Superior temporal gyrus (tissue), 1 donor: Measurements from ENCODE around the gene CD79A.
"Not testable (repeated sequence)": the region's sequence is repeated elsewhere in the genome, so short reads cannot be mapped to it uniquely, and the experiment has no call there.

Source experiments
- DNase-seq: peaks from one replicate; pipeline ENCODE4 v3.0.0-alpha.2; 2016; ENCODE audit errors: extremely low spot score

CD79A gene

GRCh38 chr19:41863209-41863931 lies 13.7 kb upstream of the CD79A start:
- no peak for DNase-seq

- DNase-seq: no peak
Measured at GRCh38 chr19:41864374-41864773, 12.7 kb upstream of the CD79A start.

DNA sequence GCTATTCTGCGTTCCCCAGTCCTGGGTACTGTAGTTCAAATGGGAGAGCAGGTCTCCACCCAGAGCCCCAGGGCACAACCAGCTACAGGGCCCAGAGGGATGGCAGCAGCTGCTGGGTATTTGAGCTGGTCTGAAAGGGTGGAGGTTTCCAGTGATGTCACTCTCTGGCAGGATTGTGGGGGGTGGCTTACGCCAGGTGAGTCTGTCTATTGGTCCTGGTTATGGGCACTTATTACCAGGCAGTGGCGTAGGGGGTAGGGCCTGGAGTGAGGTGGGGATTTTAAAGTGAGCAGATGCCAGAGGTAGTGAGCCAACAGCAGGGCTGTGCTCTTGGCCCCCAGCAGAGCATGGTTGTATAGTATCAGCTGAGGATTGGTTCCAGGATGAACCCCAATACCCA lies 10.8 kb upstream of the CD79A start:
- DNase-seq: no peak

- no peak for DNase-seq
Measured at GRCh38 chr19:41868120-41868988, 8.7 kb upstream of the CD79A start.

- DNase-seq: no peak
Measured at GRCh38 chr19:41868989-41869300, 8.1 kb upstream of the CD79A start.

DNA sequence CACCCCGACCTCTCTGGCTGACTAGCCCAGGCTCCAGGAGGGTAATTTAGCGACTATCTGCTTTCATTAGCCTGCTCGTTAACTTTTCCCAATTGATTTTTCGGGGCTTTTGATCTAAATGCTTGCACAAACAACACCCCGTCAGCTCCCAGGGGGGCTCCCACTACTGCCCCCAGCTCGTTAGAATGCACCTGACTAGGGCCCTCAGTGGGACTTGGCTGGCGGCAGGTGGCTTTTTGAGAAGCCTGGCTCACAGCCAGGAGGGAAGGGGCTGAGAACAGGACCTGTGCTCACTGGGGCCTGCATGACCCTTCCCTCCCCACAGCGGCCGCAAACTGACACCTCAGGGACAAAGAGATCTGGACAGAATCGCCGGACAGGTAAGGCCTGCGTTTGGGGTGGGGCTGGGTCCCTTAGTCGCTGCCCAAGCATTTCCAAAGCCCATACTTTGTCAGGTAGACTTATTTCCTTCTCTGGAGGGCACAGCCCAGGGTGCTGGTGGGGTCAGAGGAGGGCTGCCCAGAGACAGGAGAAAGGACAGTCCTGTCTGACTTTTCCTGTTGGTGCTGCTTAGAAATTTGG lies 7.6 kb upstream of the CD79A start:
- no peak for DNase-seq

GRCh38 chr19:41870401-41870873 lies 6.6 kb upstream of the CD79A start:
- DNase-seq: no peak

- DNase-seq: no peak
Measured at GRCh38 chr19:41871573-41872383, 5.3 kb upstream of the CD79A start.

GRCh38 chr19:41872384-41872774 lies 4.7 kb upstream of the CD79A start:
- no peak for DNase-seq

DNA sequence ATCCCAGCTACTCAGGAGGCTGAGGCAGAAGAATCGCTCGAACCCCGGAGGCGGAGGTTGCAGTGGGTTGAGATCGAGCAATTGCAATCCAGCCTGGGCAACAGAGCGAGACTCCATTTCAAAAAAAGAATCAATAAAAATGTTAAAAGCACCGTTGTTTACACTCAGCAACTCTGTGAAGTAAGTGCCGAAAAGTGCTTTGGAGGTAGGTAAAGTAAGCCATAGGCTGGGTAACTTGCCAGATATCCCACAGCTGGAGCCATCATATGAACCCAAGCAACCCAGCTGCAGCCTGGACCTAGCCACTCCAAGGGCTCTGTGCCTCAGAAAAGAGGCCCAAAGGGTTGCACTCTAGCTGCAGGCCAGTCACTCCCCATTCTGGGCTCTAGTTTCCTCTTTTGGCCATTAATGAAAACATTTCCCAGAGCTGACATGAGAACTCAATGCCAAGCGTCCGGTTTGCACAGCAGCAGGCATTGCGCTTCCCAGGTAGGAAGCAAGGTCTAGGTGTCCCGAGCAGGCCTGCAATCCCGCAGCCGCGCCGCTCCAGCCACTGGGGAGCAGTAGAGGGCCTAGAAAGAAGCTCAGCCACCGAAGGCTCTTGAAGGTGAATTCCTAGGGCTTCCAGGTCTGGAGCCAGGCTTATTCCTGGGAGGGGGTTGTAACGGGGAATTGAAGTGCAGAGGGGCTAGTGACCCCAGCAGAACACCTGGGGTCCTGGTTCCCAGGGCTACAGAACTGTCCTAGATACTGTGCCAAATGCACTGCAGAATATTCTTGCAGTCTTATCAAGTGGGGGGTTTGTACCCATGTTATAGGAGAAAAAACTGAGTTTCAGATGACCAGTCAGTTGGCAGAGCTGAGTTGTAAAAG lies 4.1 kb upstream of the CD79A start:
- DNase-seq: peak; percentile 70

DNA sequence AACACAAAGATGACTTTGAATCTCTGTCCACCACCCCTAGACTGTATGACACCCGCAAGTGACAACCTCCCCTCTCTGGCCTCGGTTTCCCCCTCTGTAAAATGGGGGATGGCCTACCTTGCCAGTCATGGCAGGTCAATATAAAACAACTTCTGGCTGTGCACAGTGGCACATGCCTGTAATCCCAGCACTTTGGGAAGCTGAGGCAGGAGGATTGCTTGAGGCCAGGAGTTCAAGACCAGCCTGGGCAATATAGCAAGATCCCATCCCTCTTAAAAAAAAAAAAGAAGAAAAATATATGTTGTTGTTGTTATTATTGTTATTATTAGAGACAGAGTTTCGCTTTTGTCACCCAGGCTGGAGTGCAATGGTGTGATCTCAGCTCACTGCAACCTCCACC lies 1.1 kb upstream of the CD79A start:
- not testable (repeated sequence) for DNase-seq

GRCh38 chr19:41877916-41878905 lies 1.1 kb downstream of the CD79A start:
- DNase-seq: no peak

DNA sequence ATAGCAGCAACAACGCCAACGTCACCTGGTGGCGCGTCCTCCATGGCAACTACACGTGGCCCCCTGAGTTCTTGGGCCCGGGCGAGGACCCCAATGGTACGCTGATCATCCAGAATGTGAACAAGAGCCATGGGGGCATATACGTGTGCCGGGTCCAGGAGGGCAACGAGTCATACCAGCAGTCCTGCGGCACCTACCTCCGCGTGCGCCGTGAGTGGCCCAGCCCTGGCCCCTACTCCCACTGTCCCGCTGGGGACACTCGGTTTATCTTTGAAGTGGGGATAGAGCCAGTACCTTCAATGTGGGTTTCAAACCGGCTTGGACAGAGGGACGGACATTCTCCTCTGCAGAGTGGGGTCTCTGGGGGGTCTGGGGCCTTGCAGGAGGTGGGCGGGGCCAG lies 2.0 kb downstream of the CD79A start:
- DNase-seq: no peak

DNA sequence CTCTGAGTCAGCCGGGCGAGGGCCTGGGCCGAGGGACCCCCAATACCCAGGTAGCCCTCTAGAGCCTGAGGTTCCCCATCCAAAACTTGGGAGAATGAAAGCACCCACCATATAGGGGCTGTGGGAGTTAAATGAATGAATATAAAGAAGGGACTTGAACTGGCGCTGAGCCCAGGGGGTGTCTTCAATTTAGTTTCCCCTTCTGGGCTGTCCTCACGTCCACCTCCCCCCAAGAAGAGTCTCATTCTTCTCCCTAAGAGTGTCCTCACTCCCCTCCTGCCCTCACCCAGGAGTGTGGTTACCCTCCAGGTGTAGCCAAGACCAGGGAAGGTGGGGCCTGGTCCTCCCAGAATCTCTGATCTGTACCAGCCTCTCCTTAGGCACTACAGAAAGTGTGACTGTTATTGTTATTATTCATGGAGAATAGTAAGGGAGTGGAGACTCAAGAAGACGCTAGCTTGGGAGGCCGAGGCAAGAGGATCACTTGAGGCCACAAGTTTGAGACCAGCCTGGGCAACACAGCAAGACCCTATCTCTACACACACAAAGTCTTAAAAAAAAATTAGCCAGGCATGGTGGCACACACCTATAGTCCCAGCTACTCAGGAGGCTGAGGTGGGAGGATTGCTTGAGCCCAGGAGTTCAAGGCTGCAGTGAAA lies 2.7 kb downstream of the CD79A start:
- DNase-seq: no peak

DNA sequence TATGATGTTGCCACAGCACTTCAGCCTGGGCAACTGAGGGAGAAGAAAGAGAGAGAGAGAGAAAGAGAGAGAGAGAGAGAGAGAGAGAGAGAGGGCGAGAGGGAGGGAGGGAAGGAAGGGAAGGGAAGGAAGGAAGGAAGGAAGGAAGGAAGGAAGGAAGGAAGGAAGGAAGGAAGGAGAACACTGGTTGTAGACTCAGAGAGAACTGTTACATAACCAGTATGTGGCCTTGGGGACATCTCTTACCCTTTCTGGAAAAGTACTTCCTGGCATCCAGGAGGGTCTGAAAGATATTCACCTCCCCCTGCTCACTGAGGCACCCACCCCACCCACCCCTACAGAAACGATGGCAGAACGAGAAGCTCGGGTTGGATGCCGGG lies 3.2 kb downstream of the CD79A start:
- DNase-seq: no peak

DNA sequence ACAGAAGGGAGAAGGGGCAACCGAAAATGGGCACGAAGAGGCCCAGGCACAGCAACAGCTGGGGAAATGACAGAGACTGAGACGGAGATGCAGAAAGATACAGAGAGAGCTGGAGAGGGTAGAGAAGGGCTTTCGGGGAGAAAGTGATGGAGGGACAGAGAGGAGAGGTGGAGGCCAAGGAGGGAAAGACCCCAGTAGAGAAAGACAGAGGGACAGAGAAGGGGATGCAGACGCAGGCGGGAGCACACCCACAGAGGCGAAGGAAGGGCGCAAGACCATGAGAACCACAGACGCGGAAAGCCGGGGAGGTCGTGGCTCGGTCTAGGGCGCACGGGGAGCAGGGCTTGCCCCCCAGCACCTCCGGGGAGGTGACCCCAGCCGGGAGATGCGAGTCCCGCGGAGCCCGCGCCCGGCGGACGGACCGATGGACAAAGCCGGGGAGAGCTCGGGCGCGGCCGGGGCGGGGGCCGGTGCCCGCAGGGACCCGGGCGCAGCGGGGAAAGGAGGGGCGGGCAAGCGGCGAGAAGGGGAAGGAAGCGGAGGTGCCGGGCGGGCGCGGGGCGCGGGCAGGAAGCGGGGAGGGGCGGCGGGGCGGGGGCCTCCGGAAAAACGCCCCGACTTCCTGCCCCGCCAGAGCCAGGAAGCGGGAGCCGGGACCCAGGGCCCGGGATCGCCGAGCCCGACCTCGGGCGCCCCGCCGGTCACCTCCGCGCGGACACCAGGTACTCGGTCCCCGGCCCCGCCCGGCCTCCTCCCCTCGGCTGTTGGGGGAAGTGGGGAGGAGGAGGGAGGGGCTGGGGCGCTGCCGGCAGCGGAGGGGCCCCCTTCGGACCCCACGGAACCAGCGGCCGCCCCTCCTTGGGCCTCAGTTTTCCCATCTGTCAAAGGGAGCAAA lies 5.7 kb downstream of the CD79A start, which contains the start of gene ARHGEF1:
Gene ARHGEF1 (plus strand): TSS at position 617 of the 895 bp plus-strand sequence. CDS start 4,899 bp downstream, outside the sequence.
- DNase-seq: no peak

- DNase-seq: no peak
Measured at GRCh38 chr19:41883463-41883820, 6.4 kb downstream of the CD79A start.
